Measurements from ENCODE around the gene CEP76.

Gene CEP76

GRCh38 chr18:12711446-12711845 lies 8.9 kb upstream of the CEP76 start:
- DNase-seq (ENCODE audit: low read depth in 3 of 3, low spot score in 1 of 3): no peak

- DNase-seq (ENCODE audit: low read depth in 3 of 3, low spot score in 1 of 3): no peak
These were observed 1.1 kb upstream of the CEP76 start for GRCh38 chr18:12703664-12704063.

GRCh38 chr18:12703096-12703567 lies 609 bp upstream of the CEP76 start:
- DNase-seq (ENCODE audit: low read depth in 3 of 3, low spot score in 1 of 3): no peak

GRCh38 chr18:12701161-12701560 lies 1.4 kb downstream of the CEP76 start:
- no peak for DNase-seq (ENCODE audit: low read depth in 3 of 3, low spot score in 1 of 3)

GRCh38 chr18:12699747-12700146 lies 2.8 kb downstream of the CEP76 start:
- DNase-seq (ENCODE audit: low read depth in 3 of 3, low spot score in 1 of 3): no peak

DNA sequence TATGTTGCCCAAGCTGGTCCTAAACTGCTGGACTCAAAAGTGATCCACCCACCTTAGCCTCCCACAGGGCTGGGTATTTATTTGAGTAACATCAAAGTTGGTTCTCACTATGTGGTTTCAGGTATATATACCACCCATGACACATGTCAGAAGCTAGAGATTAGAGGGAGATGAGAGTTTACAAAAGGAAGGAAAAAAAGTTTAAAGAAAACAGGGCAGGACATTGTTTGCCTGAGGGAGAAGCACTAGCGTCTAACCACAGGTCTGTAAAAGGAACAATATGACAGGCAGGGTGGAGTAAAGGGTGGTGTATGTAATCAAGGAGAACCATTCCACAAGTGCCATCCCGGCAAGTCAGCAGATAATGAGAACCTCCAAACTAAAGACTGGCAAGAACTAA lies 8.5 kb downstream of the CEP76 start:
- DNase-seq (ENCODE audit: low read depth in 3 of 3, low spot score in 1 of 3): no peak

GRCh38 chr18:12692206-12692605 lies 10.3 kb downstream of the CEP76 start:
- DNase-seq (ENCODE audit: low read depth in 3 of 3, low spot score in 1 of 3): no peak

GRCh38 chr18:12689256-12689850 lies 13.2 kb downstream of the CEP76 start:
- DNase-seq (ENCODE audit: low read depth in 3 of 3, low spot score in 1 of 3): no peak

DNA sequence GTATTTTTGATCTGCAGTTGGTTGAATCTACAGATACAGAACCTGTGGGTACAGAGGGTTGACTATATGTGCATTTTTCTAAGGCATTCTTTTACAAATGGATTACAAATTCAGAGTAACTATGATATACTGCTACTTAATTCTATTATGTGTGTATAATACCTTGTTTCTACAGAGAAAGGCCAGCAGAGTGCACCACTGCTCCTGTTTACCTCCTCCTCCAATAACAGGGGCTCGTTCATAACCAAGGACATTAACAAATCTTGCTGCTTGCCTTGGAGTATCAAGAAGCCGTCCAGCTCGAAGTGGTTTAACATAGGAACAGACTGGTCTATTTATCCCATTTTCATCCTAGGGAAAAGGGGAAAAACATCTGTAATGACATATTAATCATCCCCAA lies 16.4 kb downstream of the CEP76 start:
- no peak for DNase-seq (ENCODE audit: low read depth in 3 of 3, low spot score in 1 of 3)

DNA sequence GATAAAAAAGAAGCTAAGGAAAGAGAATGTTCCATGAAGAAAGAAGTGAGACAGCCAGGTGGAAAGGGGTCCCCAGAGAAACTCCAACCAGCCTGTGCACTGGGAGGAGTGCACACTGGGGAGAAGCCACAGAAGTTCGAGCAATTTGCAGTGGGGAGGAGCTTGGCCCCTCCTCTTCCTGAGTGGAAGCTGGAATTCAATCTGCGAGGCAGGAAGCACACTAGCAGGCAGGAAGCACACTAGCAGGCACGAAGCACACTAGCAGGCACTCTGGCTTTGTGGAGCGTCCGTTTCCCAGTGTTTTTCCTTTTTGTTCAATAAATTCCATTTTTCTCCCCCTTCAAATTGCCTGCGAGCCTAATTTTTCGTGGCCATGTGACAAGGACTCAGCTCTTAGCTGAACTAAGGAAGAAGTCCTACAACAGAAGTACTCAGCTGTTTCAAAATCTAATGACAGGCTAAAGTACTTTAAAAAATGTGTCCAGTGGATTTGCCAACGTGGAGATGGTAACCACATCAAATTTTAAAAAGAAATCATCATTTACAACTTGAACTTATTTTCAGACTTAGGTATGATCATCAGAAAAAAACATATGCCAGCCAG lies 23.2 kb downstream of the CEP76 start:
- no peak for DNase-seq (ENCODE audit: low read depth in 3 of 3, low spot score in 1 of 3)

- DNase-seq (ENCODE audit: low read depth in 3 of 3, low spot score in 1 of 3): no peak
These were observed 34.5 kb downstream of the CEP76 start for GRCh38 chr18:12668041-12668440.

- no peak for DNase-seq (ENCODE audit: low read depth in 3 of 3, low spot score in 1 of 3)
These were observed 42.5 kb downstream of the CEP76 start for GRCh38 chr18:12659904-12660605.

DNA sequence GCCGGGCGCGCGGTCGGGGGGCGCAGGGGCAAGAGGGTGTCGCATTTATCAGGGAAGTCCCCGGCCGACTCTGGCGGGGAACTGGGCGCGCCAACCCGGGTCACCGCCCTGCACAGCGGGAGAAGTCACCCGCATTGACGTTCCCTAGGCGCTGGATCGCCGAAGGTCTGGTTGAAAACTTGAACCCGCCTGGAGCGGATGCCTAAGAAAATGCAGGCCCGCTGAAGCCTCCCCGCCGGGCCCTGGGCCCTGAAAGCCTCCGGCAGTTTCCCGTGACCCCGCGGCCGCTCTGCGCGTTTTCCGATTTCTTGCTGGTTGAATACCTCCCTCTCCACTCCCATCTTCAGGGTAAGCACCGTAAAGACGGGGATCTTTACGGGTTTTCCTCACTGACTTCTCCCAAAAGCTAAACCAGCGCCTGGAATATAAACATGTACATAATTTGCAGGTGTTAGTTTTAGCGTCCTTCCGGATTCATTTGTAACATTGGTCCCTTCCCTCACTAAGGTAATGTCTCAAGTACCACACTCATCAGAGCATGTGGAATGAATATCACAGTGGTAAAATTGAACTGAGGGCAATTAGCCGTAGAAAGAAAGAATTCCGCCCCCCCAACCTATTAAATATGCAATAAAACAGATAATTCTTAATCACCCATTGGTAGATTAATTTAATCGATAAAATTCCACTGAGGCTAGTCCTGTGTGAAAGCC lies 43.9 kb downstream of the CEP76 start:
- DNase-seq (ENCODE audit: low read depth in 3 of 3, low spot score in 1 of 3): no peak

GRCh38 chr18:12657684-12658425 lies 44.7 kb downstream of the CEP76 start, which contains the start of gene SPIRE1:
SPIRE1 (minus strand) TSS chr18:12658107; CDS start chr18:12657866, 241 bp downstream.
- DNase-seq (ENCODE audit: low read depth in 3 of 3, low spot score in 1 of 3): peak in 1 of 3 donors; percentile 11

GRCh38 chr18:12656938-12657683 lies 45.4 kb downstream of the CEP76 start:
- no peak for DNase-seq (ENCODE audit: low read depth in 3 of 3, low spot score in 1 of 3)

DNA sequence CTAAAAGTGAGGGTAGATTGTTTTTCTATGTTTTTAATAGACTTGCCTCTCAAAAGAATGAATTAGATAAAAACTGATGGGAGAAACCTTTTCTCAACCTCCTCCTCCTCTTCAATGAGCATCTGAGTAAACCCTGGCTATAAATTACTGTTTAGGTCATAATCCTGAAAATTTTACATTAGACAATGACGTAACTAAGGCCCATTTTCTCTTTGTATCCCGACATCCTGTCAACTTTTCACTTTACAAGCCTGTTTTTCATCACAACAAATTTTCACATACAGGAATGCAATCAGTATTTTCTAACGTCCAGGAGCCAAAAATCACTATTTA lies 46.0 kb downstream of the CEP76 start:
- no peak for DNase-seq (ENCODE audit: low read depth in 3 of 3, low spot score in 1 of 3)

GRCh38 chr18:12654971-12655370 lies 47.6 kb downstream of the CEP76 start:
- no peak for DNase-seq (ENCODE audit: low read depth in 3 of 3, low spot score in 1 of 3)

GRCh38 chr18:12652861-12653401 lies 49.6 kb downstream of the CEP76 start:
- no peak for DNase-seq (ENCODE audit: low read depth in 3 of 3, low spot score in 1 of 3)

DNA sequence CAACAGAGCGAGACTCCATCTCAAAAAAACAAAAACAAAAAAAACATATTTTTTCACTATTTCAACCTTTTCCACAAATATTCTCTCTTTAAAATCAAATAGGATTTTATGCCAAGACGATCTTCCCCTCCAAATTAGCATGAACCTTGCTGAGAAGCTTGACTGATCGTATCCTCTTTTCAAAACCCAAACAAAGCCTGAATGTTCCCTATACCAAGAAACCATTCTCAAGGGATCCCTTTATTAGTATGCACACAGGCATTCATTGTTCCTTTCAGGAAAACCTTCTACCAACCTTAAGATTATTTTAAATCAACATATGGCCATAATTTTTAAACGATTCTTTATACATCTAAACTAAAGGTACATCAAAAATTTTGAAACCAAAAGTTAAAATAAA lies 50.9 kb downstream of the CEP76 start:
- DNase-seq (ENCODE audit: low read depth in 3 of 3, low spot score in 1 of 3): no peak

GRCh38 chr18:12647773-12648172 lies 54.8 kb downstream of the CEP76 start:
- no peak for DNase-seq (ENCODE audit: low read depth in 3 of 3, low spot score in 1 of 3)

All from stimulated activated CD4-positive, alpha-beta T cell treated with anti-CD3 and anti-CD28 coated beads, TNF-alpha, amount 100 ng/mL, for 1 hour (primary cell).